PC-9 (cell line): ENCODE results near the gene GNMT.

Experiments
- CTCF ChIP-seq: fragments of 200-600 bp; sonication (generic); conservative IDR thresholded peaks from 2 replicates; pipeline ENCODE4 v1.6.1; 2017; ENCODE audit warnings: mixed run types, antibody characterized with exemption, mild to moderate bottlenecking, moderate library complexity
- EZH2 ChIP-seq: fragments of 200-600 bp; sonication (generic); IDR thresholded peaks from 2 replicates; pipeline ENCODE4 v1.8.0; 2017; ENCODE audit warnings: antibody characterized with exemption, low read depth

GRCh38 chr6:42968783-42969182 is 8.2 kb downstream of the GNMT start:
- TF ChIP-seq CTCF (no peak), EZH2 (no peak)
